Esophagus squamous epithelium (tissue), 4 donors: Measurements from ENCODE around the gene SOX11.
"Not testable (repeated sequence)": the region's sequence is repeated elsewhere in the genome, so short reads cannot be mapped to it uniquely, and the experiment has no call there.

Experiments used
- POLR2A ChIP-seq, 4 donors: fragments of 450-650 bp; IDR thresholded peaks; one replicate each; pipeline ENCODE4 v1.6.1; 2017; ENCODE audit warnings: antibody characterized with exemption in 4 of 4, mild to moderate bottlenecking in 4 of 4, moderate library complexity in 3 of 4
- TF ChIP-seq, protein P1 (sequence below), 6 experiments: fragments of 450-650 bp in 4 of 6; fragments of 200-600 bp in 2 of 6; sonication (generic) in 2 of 6; IDR thresholded peaks; one replicate each; pipeline ENCODE4 v1.5.1; 2016 to 2019; ENCODE audit warnings: antibody characterized with exemption in 6 of 6, mild to moderate bottlenecking in 4 of 6, moderate library complexity in 4 of 6

DNA sequence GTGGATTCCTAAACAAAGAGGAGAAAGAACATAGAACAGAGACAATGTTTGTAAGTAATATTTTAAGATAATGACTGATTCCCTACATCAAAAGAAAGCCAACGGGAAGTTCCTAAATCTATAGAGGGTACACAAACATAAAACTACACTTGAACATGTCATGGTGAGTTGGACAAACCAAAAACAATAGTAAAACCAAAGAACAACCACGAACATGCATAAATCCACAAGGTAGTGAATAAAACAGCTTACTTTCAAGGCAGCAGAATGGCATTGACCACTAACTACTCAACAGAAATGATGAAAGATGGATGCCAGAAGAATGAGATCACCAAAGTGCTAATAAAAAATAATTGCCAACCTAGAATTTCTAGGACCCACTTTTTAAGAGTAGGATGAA is 39.5 kb upstream of the SOX11 start:
- TF ChIP-seq, protein P1, sequence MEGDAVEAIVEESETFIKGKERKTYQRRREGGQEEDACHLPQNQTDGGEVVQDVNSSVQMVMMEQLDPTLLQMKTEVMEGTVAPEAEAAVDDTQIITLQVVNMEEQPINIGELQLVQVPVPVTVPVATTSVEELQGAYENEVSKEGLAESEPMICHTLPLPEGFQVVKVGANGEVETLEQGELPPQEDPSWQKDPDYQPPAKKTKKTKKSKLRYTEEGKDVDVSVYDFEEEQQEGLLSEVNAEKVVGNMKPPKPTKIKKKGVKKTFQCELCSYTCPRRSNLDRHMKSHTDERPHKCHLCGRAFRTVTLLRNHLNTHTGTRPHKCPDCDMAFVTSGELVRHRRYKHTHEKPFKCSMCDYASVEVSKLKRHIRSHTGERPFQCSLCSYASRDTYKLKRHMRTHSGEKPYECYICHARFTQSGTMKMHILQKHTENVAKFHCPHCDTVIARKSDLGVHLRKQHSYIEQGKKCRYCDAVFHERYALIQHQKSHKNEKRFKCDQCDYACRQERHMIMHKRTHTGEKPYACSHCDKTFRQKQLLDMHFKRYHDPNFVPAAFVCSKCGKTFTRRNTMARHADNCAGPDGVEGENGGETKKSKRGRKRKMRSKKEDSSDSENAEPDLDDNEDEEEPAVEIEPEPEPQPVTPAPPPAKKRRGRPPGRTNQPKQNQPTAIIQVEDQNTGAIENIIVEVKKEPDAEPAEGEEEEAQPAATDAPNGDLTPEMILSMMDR (IDR thresholded peaks at IDR 0.05): not testable (repeated sequence)
- not testable (repeated sequence) for TF ChIP-seq POLR2A (IDR thresholded peaks at IDR 0.05)
